LNCaP clone FGC (cell line): ENCODE data around the gene TNIP2.
A peak's percentile ranks its signal among the peaks of the same experiment; 100 is the strongest.
"Not testable (repeated sequence)": the region's sequence is repeated elsewhere in the genome, so short reads cannot be mapped to it uniquely, and the experiment has no call there.

ENCODE experiments used
- DNase-seq: peaks from one replicate; pipeline ENCODE4 v3.0.0-alpha.2; 2011; ENCODE audit warnings: low read depth
- H3K4me3 ChIP-seq: 2 replicates; pipeline ENCODE4 v1.5.1; 2011; ENCODE audit warnings: mild to moderate bottlenecking, low read depth, low read length, control low read depth
- CTCF ChIP-seq: IDR thresholded peaks from 2 replicates; pipeline ENCODE4 v1.5.1; 2012; ENCODE audit warnings: mild to moderate bottlenecking; ENCODE audit not compliant: control insufficient read depth, insufficient read depth; ENCODE audit errors: extremely low read depth

TNIP2 gene

GRCh38 chr4:2745516-2745915 lies 10.6 kb downstream of the TNIP2 start:
- DNase-seq: peak; percentile 46
- no peak overlapping the region for H3K4me3 ChIP-seq
- no peak for TF ChIP-seq CTCF

GRCh38 chr4:2744576-2745270 lies 11.4 kb downstream of the TNIP2 start:
- DNase-seq: no peak
- no peak overlapping the region for H3K4me3 ChIP-seq
- TF ChIP-seq CTCF: no peak

- TF ChIP-seq CTCF: no peak
- H3K4me3 ChIP-seq: no peak overlapping the region
Measured at GRCh38 chr4:2743518-2744445, 12.4 kb downstream of the TNIP2 start.

GRCh38 chr4:2742823-2743517 lies 13.2 kb downstream of the TNIP2 start:
- no peak overlapping the region for H3K4me3 ChIP-seq
- no peak for DNase-seq
- no peak for TF ChIP-seq CTCF

More at GRCh38 chr4:2743518-2744445, 12.4 kb downstream of the TNIP2 start:
- DNase-seq: no peak

- no peak for TF ChIP-seq CTCF
- H3K4me3 ChIP-seq: no peak overlapping the region
- no peak for DNase-seq
Measured at GRCh38 chr4:2742081-2742822, 13.9 kb downstream of the TNIP2 start.

- no peak for DNase-seq
- no peak for TF ChIP-seq CTCF
Measured at GRCh38 chr4:2741626-2742025, 14.5 kb downstream of the TNIP2 start.

GRCh38 chr4:2738296-2738695 lies 17.8 kb downstream of the TNIP2 start:
- DNase-seq, H3K4me3 ChIP-seq: not testable (repeated sequence)

More at GRCh38 chr4:2741626-2742025, 14.5 kb downstream of the TNIP2 start:
- no peak overlapping the region for H3K4me3 ChIP-seq
